NT2/D1 (cell line): ENCODE measurements around the gene MAGI3.
"Not testable (repeated sequence)": the region's sequence is repeated elsewhere in the genome, so short reads cannot be mapped to it uniquely, and the experiment has no call there.

Experiments
- SUZ12 ChIP-seq: IDR thresholded peaks from 2 replicates; pipeline ENCODE4 v1.6.1; 2011; ENCODE audit not compliant: insufficient read length, insufficient read depth; ENCODE audit errors: extremely low read depth
- YY1 ChIP-seq: IDR thresholded peaks from 2 replicates; pipeline ENCODE4 v1.6.1; 2011; ENCODE audit not compliant: insufficient read length, insufficient read depth

DNA sequence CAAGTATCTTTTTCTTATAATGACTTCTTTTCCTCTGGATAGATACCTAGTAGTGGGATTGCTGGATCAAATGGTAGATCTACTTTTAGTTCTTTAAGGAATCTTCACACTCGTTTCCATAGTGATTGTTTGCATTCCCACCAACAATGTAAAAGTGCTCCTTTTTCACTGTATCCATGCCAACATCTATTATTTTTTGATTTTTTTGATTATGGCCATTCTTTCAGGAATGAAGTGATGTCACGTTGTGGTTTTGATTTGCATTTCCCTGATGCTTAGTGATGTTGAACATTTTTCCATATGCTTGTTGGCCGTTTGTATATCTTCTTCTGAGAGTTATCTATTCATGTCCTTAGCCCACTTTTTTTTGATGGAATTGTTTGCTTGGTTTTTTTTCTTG, 94.8 kb downstream of the MAGI3 start:
- TF ChIP-seq SUZ12, YY1: not testable (repeated sequence)
